Kidney tubule cell (primary cell): ENCODE measurements around the gene PPP1R7.

Experiments
- DNase-seq: peaks from one replicate; pipeline ENCODE4 v3.0.0-alpha.2; 2018; ENCODE audit warnings: low spot score

Gene PPP1R7

GRCh38 chr2:241161646-241162281, 11.5 kb downstream of the PPP1R7 start:
- DNase-seq = no peak

- DNase-seq = no peak
These were observed 13.4 kb downstream of the PPP1R7 start for GRCh38 chr2:241163601-241164118.

GRCh38 chr2:241168366-241168765, 18.1 kb downstream of the PPP1R7 start:
- no peak for DNase-seq

DNA sequence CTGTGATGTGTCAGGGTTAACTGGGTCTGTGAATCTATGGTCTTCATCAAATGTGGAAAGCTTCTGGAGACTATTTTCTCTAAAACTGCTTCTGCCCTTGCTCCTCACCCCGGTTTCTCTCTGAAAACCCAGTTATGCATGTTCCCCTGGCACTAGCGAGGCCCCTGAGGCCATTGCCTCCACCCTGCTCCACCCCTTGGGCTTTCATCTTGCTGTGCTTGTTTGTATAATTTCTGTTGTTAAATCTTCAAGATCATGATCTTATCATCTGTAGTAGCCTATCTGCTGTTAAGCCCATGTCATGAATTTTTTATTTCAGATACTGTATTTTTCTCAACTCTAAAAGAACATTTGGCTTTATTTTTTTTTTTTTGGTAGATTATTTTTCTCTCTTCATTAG, 23.3 kb downstream of the PPP1R7 start:
- no peak for DNase-seq

GRCh38 chr2:241177526-241178334, 27.5 kb downstream of the PPP1R7 start:
- no peak for DNase-seq

- DNase-seq = no peak
These were observed 28.7 kb downstream of the PPP1R7 start for GRCh38 chr2:241178961-241179360.

- DNase-seq = no peak
These were observed 29.6 kb downstream of the PPP1R7 start for GRCh38 chr2:241179899-241180298.

- no peak for DNase-seq
These were observed 30.2 kb downstream of the PPP1R7 start for GRCh38 chr2:241180495-241180894.

DNA sequence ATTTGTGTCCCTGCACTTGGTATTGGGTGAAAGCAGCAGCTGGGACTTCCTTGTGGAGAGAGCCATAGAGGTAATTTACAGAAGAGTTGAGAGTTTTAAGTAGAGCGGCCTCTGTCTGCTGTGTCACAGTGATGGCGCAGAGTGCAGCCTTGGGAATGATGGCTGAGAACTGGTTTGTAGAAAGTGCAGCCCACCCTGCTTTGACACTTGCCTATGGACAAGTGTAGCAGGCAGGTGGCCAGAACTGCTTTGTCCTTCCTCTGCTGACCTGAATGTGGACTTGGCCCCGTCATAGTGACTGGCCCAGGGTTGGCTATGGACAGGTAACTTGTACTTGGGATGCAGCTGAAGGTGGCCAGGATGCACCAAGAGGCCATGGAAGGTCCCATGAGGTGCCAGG, 31.9 kb downstream of the PPP1R7 start:
- no peak for DNase-seq

DNA sequence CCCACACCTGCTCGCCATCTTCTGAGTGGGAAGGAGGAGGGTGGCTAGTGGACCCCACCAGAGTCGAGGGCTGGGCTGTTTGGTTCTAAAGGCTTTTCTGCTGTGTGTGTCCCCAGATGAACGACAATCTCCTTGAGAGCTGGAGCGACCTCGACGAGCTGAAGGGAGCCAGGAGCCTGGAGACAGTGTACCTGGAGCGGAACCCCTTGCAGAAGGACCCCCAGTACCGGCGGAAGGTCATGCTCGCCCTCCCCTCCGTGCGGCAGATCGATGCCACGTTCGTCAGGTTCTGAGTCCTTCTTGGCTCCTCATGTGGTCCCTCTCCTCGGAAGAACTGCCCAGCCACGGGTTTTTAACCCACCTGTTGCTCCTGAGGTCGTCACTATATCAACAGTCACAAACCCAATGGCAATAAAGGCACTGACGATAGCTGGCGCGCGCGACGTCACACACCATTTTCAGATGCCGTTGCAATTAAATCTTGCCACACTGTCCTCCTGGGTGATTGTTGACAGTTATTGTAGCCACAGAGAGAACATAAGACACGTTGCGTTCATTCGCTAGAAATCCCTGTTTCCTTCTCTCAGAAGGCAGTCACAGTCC, 32.4 kb downstream of the PPP1R7 start:
- no peak for DNase-seq

GRCh38 chr2:241183221-241183620, 33.0 kb downstream of the PPP1R7 start:
- no peak for DNase-seq

- DNase-seq = no peak
These were observed 34.6 kb downstream of the PPP1R7 start for GRCh38 chr2:241184901-241185300.

DNA sequence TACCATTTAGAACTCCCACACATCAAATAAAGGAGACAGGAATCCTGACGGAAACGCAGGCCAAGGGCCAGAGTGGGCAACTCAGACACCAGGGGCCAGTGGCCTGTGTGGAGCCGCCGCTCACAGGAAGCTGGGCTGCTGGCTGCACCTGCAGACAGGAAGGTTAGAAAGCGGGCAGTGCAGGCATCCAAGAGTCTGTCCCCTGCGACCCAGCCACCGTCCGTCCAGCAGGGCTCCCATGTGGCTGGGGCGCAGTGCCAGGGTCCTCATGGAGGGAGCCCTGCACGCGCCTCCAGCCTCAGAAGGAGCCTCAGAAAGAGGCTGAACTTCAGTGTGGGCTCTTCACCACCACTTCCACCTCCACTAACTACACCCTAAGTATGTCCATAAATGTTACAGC, 35.7 kb downstream of the PPP1R7 start:
- DNase-seq = no peak

- DNase-seq = no peak
These were observed 37.0 kb downstream of the PPP1R7 start for GRCh38 chr2:241187101-241187917.

GRCh38 chr2:241187918-241188234, 37.6 kb downstream of the PPP1R7 start:
- no peak for DNase-seq

- DNase-seq = no peak
These were observed 38.3 kb downstream of the PPP1R7 start, which contains the start of gene ANO7 for GRCh38 chr2:241188361-241189092. Gene ANO7 (plus strand): TSS chr2:241188677. CDS start chr2:241190064, 1,387 bp downstream.

- DNase-seq = no peak
These were observed 39.0 kb downstream of the PPP1R7 start for GRCh38 chr2:241189093-241189855.

- DNase-seq = no peak
These were observed 39.6 kb downstream of the PPP1R7 start for GRCh38 chr2:241189856-241190201.

- DNase-seq = no peak
These were observed 40.2 kb downstream of the PPP1R7 start for GRCh38 chr2:241190291-241190981.

DNA sequence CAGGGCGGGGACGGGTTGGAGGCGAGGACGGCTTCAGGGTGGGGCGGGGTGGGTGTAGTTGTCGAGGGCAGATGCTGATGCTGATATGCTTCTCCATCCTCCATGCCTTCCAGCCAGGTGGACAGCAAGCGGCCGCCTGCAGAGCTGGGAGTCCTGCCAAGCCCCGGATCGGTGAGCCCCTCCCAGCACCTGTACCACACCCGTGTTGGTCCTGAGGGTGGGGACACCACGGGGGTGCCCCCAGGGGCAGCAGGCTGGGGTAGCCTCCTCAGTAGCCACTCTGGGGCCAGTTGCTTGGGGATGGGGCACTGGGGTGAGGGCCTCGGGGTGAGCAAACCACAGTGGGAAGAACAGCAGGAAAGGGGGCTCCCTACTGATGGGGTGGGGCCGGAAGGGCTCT, 40.8 kb downstream of the PPP1R7 start:
- DNase-seq = no peak
